NOMO-1 treated with DMSO at 0.1 percent for 48 hours (cell line): ENCODE measurements around the gene TRH.
"Not testable (repeated sequence)": the region's sequence is repeated elsewhere in the genome, so short reads cannot be mapped to it uniquely, and the experiment has no call there.

Source experiments
- DNase-seq: peaks from one replicate; lab custom pipeline; 2025; ENCODE audit not compliant: unreplicated experiment; lab: John Stamatoyannopoulos, UW

TRH gene

GRCh38 chr3:129962600-129962999, 11.9 kb upstream of the TRH start:
- no peak for DNase-seq

GRCh38 chr3:129965937-129966336, 8.6 kb upstream of the TRH start:
- DNase-seq: no peak

- DNase-seq: no peak
These were observed 7.6 kb upstream of the TRH start for GRCh38 chr3:129966876-129967275.

DNA sequence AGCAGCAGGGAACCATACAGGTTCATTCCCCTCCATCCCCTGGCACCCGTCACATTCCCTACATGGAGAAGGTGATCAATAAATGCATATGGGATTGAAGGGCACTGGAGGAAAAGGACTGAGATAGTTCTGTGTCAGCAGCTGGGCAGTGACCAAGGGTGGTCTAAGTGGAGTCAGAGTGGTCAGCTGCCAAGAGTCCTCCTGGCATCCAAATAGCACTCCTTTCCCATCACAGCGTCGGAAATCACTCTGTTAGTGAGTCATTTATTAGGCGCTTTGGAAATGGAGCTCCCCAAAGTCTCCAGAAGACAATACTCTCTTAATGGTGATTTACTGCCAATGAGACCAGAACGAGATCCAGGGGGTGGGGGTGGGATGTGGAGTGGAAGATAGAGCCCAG, 6.8 kb upstream of the TRH start:
- no peak for DNase-seq

DNA sequence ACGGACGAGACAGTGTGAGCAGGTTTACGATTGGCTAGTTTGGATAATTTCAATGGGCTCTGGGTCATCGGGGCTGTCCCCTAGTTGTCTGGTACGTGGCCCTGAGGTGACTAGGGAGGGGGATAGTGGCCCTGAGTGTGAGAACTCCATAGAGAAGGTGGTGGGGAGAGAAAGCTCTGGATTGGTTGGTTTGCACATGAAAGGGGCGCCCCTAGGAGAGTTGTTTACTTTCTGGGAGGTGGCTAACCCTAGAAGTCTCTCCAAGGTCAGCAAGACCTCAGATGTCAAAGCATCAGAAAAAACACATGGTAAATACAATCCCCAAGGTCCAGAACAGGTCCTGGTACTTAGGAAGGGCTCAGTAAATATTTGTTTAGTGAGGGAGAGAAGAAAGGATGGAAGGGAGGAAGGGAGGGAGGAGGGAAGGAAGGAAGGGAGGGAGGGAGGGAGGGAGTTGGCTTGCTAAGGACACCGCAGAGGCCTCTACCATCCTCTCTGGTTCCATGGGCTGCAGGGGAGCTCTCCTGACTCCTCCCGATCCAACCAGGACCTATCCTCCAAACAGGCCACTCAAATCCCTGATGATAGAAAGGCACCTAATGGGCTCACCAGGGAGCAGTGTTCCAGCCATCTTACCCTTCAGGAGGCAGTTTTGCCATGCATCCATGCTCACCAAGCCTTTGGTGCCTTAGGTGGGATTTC, 3.0 kb upstream of the TRH start:
- DNase-seq: no peak

DNA sequence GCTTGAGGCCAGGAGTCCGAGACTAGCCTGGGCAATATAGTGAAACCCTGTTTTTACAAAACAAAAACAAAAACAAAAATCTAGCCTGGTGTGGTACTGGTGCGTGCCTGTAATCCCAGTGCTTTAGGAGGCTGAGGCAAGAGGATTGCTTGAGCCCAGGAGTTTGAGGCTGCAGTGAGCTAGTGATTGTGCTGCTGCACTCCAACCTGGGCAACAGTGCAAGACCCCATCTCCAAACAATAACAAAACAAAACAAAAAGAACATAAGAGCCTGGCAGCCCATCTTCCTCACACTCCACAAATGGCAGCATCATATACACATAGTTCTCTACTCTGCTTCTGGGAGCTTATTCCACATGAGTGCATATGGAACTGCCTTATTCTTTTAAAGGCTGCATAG, 2.2 kb upstream of the TRH start:
- DNase-seq: no peak

DNA sequence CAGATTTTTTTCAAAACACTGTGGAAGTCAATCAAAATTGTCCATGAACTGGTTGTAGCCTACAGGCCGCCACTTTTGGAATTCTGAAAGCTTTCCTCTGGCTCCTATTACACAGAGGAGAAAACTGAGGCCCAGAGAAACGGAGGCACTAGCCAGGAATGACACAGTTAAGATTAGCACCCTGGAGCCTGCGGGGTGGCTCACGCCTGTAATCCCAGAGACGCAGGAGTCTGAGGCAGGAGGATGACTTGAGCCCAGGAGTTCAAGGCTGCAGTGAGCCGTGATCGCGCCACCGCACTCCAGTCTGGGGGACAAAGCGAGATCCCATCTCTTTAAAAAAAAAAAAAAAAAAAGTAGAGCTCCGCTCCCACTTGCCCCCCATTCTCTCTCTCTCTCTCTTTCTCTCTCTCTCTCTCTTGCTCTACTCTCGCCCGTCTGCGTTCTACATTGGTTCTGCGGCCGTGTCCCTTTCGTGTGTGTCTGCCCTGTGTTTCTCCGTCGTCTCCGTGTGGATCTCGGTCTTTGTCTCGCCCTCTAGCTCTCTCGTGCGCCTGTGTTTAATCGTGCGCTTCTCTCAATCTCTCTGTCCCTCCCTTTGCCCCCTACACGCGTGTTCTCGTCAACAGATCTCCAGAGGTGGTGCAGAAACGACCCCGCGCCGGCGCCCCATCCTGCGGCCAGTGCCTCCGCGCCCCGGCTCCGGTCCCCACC, 512 bp upstream of the TRH start:
- DNase-seq: no peak

GRCh38 chr3:129974833-129975704, 549 bp downstream of the TRH start:
- peak; percentile 46 for DNase-seq

DNA sequence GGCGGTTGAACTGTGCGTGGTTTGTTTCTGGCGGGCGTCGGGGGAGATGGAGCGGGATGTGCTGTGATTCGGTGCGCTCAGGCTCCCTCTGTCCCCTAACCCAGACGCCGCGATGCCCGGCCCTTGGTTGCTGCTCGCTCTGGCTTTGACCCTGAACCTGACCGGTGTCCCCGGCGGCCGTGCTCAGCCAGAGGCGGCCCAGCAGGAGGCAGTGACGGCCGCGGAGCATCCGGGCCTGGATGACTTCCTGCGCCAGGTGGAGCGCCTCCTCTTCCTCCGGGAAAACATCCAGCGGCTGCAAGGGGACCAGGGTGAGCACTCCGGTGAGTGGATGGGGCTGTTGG, 1.2 kb downstream of the TRH start:
- peak; percentile 41 for DNase-seq

GRCh38 chr3:129976286-129976685, 1.8 kb downstream of the TRH start:
- DNase-seq: no peak

DNA sequence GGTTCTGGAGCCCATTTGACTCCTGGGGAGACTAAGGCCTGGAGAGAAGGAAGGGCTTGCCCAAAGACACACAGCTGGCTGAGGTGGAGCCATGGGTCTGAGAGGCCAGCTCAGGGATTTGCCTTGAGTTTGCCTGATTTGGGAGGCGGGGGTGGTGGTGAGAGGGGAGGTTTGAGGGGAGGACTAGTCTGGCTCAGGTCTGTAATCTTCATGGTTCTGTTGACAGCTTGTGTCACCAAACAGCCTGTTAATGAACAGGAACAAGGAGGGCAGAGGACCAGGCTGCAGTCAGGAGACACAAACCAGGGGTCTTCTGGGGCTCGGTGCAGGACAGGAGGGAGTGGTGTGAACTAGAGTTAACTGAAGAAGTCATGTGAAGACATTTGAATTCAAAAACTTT, 3.6 kb downstream of the TRH start:
- DNase-seq: no peak

DNA sequence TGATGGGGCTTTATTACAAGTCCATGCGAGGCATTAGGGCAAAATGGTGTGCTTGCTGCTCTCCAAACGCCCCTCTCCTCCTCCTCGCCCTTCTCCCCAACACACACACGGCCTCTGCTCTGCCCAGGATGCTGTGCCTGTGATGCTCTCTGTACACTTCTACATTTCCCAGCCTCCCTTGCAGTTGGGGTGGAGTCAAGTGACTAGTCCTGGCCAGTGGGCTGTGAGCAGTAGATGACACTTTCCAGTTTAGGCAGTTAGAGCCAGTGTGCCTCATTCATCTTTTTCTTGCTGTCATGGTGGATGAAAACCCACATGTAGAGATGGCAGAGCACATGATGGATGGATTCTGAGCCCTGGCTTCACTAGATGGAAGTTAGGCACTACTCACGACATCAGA, 5.4 kb downstream of the TRH start:
- no peak for DNase-seq

DNA sequence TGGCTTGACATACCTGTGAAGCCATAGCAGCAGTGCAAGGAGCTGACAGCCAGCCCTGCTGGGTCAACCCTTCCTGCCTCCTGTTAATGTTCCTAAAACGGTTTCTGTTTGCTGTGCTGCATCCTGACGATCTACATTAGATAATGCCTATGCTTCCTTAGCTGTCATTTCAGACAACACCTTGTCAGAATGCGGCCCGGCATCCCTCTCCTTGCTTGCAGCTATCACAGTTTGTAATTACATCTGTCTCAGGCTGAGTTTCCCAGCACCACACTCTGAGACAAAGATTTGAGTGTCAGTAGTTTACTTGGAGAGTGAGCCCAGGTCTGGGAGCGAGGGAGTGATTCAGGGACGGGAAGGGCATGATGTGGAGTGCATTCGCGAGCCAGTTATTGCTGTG, 9.0 kb downstream of the TRH start:
- DNase-seq: no peak

- no peak for DNase-seq
These were observed 9.6 kb downstream of the TRH start for GRCh38 chr3:129984125-129984524.

DNA sequence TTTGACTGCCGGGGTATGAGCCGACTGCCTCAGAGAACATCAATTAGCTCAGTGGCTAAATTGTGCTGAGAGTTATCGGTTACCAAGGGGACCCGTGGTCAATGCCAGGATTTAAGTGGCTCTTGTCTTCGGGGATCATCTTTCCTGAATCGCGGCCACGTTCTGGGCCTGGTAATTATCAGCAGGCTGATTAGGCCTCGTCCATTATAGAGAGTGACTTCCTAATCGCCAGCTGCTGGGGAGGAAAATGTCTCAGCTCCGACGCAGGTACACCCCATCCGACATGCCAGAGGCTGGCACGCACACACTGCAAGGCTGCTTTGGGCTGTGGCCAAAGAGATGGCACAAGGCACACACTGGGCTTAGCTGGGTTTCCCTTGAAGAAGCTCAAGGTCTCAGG, 10.6 kb downstream of the TRH start:
- no peak for DNase-seq

GRCh38 chr3:129988429-129988828, 13.9 kb downstream of the TRH start:
- DNase-seq: no peak

- no peak for DNase-seq
These were observed 14.9 kb downstream of the TRH start for GRCh38 chr3:129989414-129989813.

DNA sequence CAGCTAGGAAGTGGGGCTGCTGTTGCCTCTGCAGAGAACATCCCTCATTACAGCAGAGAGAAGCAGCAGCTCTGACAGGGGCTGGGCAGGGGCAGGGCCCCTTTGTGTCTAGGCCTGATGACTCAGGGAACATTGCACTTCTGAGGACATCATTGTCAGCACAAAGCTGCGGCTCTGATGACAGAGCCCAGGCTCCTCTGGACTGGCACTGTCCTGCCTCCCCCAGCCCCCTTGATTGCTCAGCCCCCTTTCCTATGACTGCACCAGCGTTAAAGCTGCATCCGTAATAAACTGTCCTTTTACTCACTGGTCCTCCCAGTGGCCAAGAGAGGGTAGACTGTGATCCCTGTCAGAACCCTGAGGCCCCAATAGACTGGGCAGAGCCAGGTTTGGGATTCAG, 18.3 kb downstream of the TRH start:
- no peak for DNase-seq

DNA sequence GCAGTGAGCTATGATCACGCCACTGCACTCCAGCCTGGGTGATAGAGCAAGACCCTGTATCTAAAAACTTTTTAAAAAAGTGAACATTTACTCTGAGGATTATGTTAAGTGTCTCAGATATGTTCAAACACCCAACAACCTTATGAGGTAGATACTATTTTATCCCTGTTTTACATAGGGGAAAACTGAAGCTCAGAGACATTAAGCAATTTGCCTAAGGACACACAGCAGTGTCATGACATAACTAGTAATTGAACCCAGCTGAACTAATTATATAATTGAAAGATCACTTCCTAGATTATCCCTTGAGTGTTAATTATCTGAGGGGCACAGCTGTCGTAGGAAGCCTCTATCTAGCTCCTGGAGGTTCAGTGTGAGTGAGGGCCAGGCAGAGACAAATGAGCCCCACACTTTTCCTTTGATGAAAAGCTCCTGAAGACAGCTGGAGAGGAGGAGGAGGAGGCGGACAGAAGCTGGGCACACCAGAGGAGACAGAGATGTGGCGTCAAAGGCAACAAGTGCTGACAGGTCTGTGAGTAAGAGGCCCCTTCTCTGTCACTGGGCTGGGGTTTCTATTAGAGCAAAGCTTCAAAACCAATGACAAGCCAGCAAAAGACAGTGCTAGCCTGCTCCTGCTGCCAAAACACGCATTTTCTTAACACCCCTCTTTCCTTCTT, 20.5 kb downstream of the TRH start:
- DNase-seq: no peak

GRCh38 chr3:129996073-129996472, 21.6 kb downstream of the TRH start:
- no peak for DNase-seq

DNA sequence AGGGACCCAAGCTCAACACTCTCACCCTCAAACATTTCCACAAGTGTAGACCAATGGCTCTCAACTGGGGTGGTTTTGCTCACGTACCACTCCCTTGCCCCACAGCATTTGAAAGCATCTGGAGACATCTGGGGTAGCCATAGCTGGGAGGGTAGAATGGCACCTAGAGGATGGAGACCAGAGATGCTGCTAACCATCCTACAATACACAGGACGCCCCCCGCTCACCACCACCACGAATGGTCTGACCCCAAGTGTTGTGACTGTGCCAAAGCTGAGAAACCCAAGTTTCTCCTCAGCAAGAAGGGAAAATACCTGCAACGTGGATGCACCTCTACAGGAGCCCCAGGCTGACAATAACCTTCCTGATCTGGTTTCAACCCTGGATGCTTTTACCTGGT, 24.7 kb downstream of the TRH start:
- DNase-seq: not testable (repeated sequence)
